ENCODE measurements around the gene PIMREG. TPM values are rescaled to one million over a fixed set of nuclear protein-coding genes. Genes with fewer than 3 reads are reported as not detected.

PIMREG gene
- total RNA-seq = 17.6 and 32.2 TPM in 2 replicates

GRCh38 chr17:6443692-6444570 lies at the start of gene PIMREG:
PIMREG (plus strand) TSS chr17:6444455; CDS start chr17:6445111, 656 bp downstream.

GRCh38 chr17:6435051-6435450 lies 9.2 kb upstream of the PIMREG start, which contains the start of gene AIPL1:
AIPL1 (minus strand) TSS chr17:6435121; CDS start chr17:6435104, 17 bp downstream.

Other genes with a start within 250 kb of the PIMREG start
- gene AIPL1, start 9.3 kb upstream of the PIMREG start, total RNA-seq = 0.06 and 0.13 TPM in 2 replicates
- gene PITPNM3, start 112.1 kb downstream of the PIMREG start, total RNA-seq = 2.3 and 2.5 TPM in 2 replicates
- gene KIAA0753, start 196.3 kb downstream of the PIMREG start, total RNA-seq = 9.1 and 12.1 TPM in 2 replicates
- 98.9 and 115 TPM in 2 replicates for gene TXNDC17, start 196.6 kb downstream of the PIMREG start, total RNA-seq
- 9.8 and 10.1 TPM in 2 replicates for gene MED31, start 207.2 kb downstream of the PIMREG start, total RNA-seq
- gene C17orf100, start 207.3 kb downstream of the PIMREG start, total RNA-seq = 0.37 and 0.40 TPM in 2 replicates

Measured in aortic smooth muscle cell (primary cell).